ENCODE results near the gene CSMD2.

CSMD2 gene

DNA sequence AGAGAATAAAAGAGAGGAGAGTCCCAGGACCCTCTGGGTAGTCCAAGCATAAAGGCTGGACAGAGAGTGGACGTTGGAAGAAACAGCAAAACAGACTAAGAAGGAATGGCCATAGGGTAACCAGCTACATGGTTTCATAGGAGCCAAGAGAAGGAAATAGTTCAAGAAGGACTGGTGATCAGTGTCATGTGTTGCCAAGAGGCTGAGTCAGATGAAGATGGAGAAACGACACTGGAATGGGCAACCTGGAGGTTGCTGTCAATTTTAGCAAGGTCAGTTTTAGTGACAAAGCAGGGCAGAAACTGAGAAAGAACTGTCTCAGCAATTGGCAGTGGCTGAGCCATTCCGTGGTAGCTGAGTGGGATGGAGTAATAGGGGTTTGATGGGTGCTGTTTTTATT is 259.8 kb downstream of the CSMD2 start:
- no peak for DNase-seq (ENCODE audit: low read depth, low spot score)
- TF ChIP-seq, protein P1, sequence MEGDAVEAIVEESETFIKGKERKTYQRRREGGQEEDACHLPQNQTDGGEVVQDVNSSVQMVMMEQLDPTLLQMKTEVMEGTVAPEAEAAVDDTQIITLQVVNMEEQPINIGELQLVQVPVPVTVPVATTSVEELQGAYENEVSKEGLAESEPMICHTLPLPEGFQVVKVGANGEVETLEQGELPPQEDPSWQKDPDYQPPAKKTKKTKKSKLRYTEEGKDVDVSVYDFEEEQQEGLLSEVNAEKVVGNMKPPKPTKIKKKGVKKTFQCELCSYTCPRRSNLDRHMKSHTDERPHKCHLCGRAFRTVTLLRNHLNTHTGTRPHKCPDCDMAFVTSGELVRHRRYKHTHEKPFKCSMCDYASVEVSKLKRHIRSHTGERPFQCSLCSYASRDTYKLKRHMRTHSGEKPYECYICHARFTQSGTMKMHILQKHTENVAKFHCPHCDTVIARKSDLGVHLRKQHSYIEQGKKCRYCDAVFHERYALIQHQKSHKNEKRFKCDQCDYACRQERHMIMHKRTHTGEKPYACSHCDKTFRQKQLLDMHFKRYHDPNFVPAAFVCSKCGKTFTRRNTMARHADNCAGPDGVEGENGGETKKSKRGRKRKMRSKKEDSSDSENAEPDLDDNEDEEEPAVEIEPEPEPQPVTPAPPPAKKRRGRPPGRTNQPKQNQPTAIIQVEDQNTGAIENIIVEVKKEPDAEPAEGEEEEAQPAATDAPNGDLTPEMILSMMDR (IDR thresholded peaks at IDR 0.05; ENCODE audit: insufficient read depth, low read length, missing control alignments): no peak
- ChIA-PET POLR2A (no interaction called here), CTCF (interaction anchor here (1.2 kb wide), 1 partner anchor 11 kb away, joined by 6 read pairs; no protein-coding TSS in a partner anchor)
- H3K4me3 ChIP-seq (ENCODE audit: low read depth, low read length): no peak overlapping the region

DNA sequence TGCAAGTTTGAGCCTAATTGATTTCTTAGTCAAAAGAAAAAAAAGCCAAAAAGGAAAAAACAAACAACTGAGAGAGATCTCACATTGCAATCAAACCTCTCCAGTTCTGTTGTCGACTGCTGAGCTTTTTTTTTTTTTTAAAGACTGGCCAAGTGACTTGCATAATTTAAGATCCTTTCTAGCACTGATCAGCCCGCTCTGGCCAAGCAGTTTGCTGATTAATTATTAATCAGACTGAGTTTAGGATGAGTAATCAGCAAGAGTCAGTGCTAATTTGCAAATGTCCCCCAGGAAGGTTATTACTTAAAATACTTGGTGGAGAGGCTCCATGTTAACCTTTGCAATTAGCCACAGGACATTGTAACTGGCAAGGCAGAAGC is 261.8 kb downstream of the CSMD2 start:
- H3K4me3 ChIP-seq (ENCODE audit: low read depth, low read length): no peak overlapping the region
- CTCF ChIA-PET: no interaction called here
- POLR2A ChIA-PET: interaction anchor here (0.6 to 1.3 kb wide), 2 partner anchors 10 to 82 kb away, joined by 3 to 4 read pairs; no protein-coding TSS in a partner anchor
- TF ChIP-seq, protein P1 (IDR thresholded peaks at IDR 0.05; ENCODE audit: insufficient read depth, low read length, missing control alignments): no peak
- no peak for DNase-seq (ENCODE audit: low read depth, low spot score)

DNA sequence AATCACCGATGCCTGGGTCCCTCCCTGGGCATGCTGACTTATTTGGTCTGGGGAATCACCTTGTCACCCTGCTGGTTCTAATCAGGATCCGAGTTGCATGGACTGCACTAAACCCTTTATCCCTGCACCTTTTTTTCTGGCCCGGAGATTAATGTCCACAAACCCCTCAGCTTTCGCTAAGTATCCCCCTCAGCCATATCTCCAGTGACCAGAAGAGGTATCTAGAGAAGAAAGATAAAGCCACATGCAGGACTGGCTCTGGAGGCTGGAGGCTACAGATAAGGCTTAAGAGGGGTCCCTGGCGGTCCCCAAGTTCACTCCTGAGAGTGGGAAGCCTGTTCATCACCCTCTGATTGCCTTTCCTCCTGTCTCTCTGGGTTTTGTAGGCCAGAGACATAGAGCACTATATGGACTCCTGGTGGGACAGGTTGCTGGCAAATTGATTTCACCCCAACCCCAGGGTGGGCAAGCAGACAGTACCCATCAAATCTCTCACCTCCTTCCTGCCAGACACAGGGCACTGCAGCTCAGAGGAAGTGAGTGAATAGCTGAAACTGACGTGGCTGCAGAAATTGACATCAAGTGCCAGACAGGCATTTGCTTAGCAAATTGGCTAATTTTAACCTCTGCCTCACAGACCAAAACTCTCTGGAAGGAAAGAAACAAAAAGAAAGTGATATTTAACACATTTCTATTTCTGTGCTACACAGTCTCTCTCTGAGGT is 262.4 kb downstream of the CSMD2 start:
- no peak overlapping the region for H3K4me3 ChIP-seq (ENCODE audit: low read depth, low read length)
- POLR2A ChIA-PET: interaction anchor here (0.6 to 1.3 kb wide), 2 partner anchors 9 to 83 kb away, joined by 3 to 4 read pairs; no protein-coding TSS in a partner anchor
- DNase-seq (ENCODE audit: low read depth, low spot score): no peak
- CTCF ChIA-PET: no interaction called here
- TF ChIP-seq, protein P1 (IDR thresholded peaks at IDR 0.05; ENCODE audit: insufficient read depth, low read length, missing control alignments): no peak

DNA sequence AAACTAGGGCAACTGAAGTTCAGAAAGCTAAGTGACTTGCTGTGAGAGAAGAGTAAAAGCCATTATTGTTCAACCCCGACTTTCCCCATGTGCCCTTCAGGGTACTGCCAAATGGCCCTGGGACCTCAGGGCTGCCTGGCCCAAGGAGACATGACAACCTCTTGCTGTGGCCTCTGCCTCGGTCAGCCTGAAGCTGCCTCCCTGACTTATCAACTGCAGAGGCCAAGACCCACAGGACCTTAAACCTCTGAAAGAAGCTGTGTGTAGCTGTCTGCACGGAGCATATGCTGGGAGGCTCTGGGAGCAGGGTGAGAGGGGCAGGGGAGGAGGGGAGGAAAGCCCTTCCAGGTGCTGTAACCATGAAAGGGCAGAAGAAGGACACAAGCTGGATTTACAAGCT is 265.3 kb downstream of the CSMD2 start:
- TF ChIP-seq, protein P1 (IDR thresholded peaks at IDR 0.05; ENCODE audit: insufficient read depth, low read length, missing control alignments): no peak
- CTCF ChIA-PET: interaction anchor here (0.7 kb wide), 1 partner anchor 264 kb away, joined by 3 read pairs; no protein-coding TSS in a partner anchor
- no peak overlapping the region for H3K4me3 ChIP-seq (ENCODE audit: low read depth, low read length)
- POLR2A ChIA-PET: no interaction called here
- no peak for DNase-seq (ENCODE audit: low read depth, low spot score)

DNA sequence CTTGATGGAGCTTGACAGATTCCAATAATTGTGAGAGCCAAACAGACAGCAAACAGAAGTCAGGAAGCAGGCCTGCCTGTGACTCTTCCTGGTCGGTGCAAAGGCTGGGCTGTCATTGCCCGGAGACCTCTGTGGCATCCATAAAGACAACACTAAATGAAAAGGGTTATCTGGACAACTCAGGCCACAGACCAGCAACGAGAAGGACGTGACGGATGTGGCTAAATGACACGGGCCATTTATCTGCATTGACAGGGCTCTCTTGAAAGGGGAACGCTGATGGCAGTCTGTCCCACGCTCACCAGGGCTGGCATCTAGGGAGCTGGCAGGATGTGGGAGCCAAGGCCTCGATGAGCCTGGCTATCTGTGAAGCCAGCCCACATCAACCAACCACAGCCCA is 266.1 kb downstream of the CSMD2 start:
- TF ChIP-seq, protein P1 (IDR thresholded peaks at IDR 0.05; ENCODE audit: insufficient read depth, low read length, missing control alignments): no peak
- H3K4me3 ChIP-seq (ENCODE audit: low read depth, low read length): no peak overlapping the region
- DNase-seq (ENCODE audit: low read depth, low spot score): no peak
- ChIA-PET POLR2A (no interaction called here), CTCF (interaction anchor here (0.7 kb wide), 1 partner anchor 265 kb away, joined by 3 read pairs; no protein-coding TSS in a partner anchor)

DNA sequence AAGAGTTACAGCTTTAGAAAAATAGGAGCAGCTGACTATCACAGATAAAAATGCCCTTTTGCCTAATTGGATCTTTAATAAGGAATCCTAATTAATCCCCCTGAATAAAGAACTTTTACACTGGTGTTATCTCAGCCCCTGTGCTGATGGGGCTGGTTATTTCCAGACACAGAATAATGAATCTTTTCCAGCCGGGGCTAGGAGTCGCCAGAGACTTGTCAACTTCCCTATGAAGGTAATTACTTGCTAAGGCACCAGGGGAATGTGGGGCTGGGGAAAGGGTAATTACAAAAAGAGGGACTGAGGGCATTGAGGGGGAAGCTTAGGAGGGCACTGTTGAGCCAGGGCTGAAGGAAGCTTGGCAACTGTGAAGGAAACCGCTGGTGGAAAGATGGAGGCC is 266.6 kb downstream of the CSMD2 start:
- DNase-seq (ENCODE audit: low read depth, low spot score): no peak
- ChIA-PET POLR2A (no interaction called here), CTCF (no interaction called here)
- TF ChIP-seq, protein P1 (IDR thresholded peaks at IDR 0.05; ENCODE audit: insufficient read depth, low read length, missing control alignments): no peak
- H3K4me3 ChIP-seq (ENCODE audit: low read depth, low read length): no peak overlapping the region

All from AG04449 (cell line).